Osteoblast (primary cell): ENCODE results near the gene DNAJC5. TPM values are rescaled to one million over a fixed set of nuclear protein-coding genes. Genes with fewer than 3 reads are reported as not detected.
A peak's percentile ranks its signal among the peaks of the same experiment; 100 is the strongest.

Experiments used
- DNase-seq: peaks from one replicate; pipeline ENCODE4 v3.0.0; 2011; ENCODE audit warnings: low spot score, mixed read lengths; ENCODE audit not compliant: insufficient read length; ENCODE audit errors: missing footprints
- H2AFZ ChIP-seq: 2 replicates; pipeline ENCODE4 v1.6.0; 2011; ENCODE audit warnings: mild to moderate bottlenecking, low read length
- H3K27ac ChIP-seq: 2 replicates; pipeline ENCODE4 v1.5.1; 2011; ENCODE audit warnings: mild to moderate bottlenecking, low read depth, low read length, moderate library complexity
- H3K27me3 ChIP-seq: 2 replicates; pipeline ENCODE4 v1.6.0; 2012; ENCODE audit warnings: mild to moderate bottlenecking, control low read depth, inconsistent platforms, low read length, moderate library complexity; ENCODE audit not compliant: insufficient read depth
- H3K36me3 ChIP-seq: 2 replicates; pipeline ENCODE4 v1.5.1; 2011; ENCODE audit warnings: mild to moderate bottlenecking, low read length, control low read depth, moderate library complexity; ENCODE audit not compliant: insufficient read depth
- H3K4me1 ChIP-seq: 2 replicates; pipeline ENCODE4 v1.5.1; 2011; ENCODE audit warnings: mild to moderate bottlenecking, low read length, control low read depth, moderate library complexity; ENCODE audit not compliant: insufficient read depth
- H3K4me2 ChIP-seq: 2 replicates; pipeline ENCODE4 v1.6.0; 2011; ENCODE audit warnings: mild to moderate bottlenecking, low read length; ENCODE audit not compliant: insufficient read depth
- H3K4me3 ChIP-seq: fragments of 200-600 bp; sonication (generic); 3 replicates; pipeline ENCODE4 v1.5.1; 2012; ENCODE audit warnings: mild to moderate bottlenecking, low read length, inconsistent platforms; ENCODE audit not compliant: insufficient read depth
- H3K79me2 ChIP-seq: 2 replicates; pipeline ENCODE4 v1.6.0; 2012; ENCODE audit warnings: mild to moderate bottlenecking, low read length, control low read depth, inconsistent platforms; ENCODE audit not compliant: insufficient read depth
- H3K9me3 ChIP-seq: 2 replicates; pipeline ENCODE4 v1.5.1; 2011; ENCODE audit warnings: low read depth, low read length, control low read depth
- H4K20me1 ChIP-seq: 2 replicates; pipeline ENCODE4 v1.6.0; 2012; ENCODE audit warnings: mild to moderate bottlenecking, low read length, control low read depth; ENCODE audit not compliant: insufficient read depth
- total RNA-seq: library from RNA; depleted of rRNA; stranded (reverse); fragments of >200 nt; gene quantifications from 2 replicates; pipeline ENCODE4 v1.2.3, GENCODE V29; 2012
- TF ChIP-seq, protein P1 (sequence below): IDR thresholded peaks from 2 replicates; pipeline ENCODE4 v1.5.1; 2011; ENCODE audit warnings: mild to moderate bottlenecking, low read depth, low read length, moderate library complexity; ENCODE audit errors: extremely low read depth

The DNAJC5 gene
- total RNA-seq, 1 donor: 53.9 TPM

GRCh38 chr20:63903796-63904561 lies 9.1 kb downstream of the DNAJC5 start:
- no peaks in the 10 kb centered on the region for H3K27me3 ChIP-seq
- no peak overlapping the region for H3K27ac ChIP-seq
- no peak overlapping the region for H3K4me3 ChIP-seq
- H2AFZ ChIP-seq: no peak overlapping the region
- no peak overlapping the region for H3K4me2 ChIP-seq
- peaks cover 74% of the 10 kb centered on the region for H4K20me1 ChIP-seq
- peak; percentile 3 for DNase-seq
- H3K79me2 ChIP-seq: peaks cover 96% of the 10 kb centered on the region
- H3K4me1 ChIP-seq: no peaks in the 10 kb centered on the region
- TF ChIP-seq, protein P1, sequence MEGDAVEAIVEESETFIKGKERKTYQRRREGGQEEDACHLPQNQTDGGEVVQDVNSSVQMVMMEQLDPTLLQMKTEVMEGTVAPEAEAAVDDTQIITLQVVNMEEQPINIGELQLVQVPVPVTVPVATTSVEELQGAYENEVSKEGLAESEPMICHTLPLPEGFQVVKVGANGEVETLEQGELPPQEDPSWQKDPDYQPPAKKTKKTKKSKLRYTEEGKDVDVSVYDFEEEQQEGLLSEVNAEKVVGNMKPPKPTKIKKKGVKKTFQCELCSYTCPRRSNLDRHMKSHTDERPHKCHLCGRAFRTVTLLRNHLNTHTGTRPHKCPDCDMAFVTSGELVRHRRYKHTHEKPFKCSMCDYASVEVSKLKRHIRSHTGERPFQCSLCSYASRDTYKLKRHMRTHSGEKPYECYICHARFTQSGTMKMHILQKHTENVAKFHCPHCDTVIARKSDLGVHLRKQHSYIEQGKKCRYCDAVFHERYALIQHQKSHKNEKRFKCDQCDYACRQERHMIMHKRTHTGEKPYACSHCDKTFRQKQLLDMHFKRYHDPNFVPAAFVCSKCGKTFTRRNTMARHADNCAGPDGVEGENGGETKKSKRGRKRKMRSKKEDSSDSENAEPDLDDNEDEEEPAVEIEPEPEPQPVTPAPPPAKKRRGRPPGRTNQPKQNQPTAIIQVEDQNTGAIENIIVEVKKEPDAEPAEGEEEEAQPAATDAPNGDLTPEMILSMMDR: no peak
- H3K9me3 ChIP-seq: no peaks in the 10 kb centered on the region
- H3K36me3 ChIP-seq: peaks cover 13% of the 10 kb centered on the region

GRCh38 chr20:63908008-63908682 lies 13.2 kb downstream of the DNAJC5 start:
- Histone ChIP-seq H3K9me3 (no peaks in the 10 kb centered on the region), H4K20me1 (peaks cover 79% of the 10 kb centered on the region), H3K36me3 (peaks cover 13% of the 10 kb centered on the region)

DNA sequence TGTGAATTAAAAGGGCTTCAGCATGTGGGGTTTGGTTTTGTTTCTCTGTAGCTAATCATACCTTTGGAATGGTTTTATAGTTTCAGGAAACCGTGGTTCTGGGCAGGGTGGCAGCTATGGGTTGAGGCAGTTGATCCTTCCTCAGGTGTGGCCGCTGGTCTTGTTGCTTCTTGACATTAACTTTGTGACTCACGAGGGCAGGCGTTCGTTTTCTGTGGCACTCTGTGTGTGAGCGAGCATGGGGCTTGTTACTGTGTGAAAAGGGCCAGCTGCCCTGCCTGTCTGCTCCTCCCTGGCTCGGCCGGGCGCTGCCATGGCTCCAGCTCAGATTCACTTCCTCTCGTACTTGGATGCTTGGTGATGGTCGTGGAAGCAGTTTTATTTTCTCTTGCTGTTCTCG lies 16.2 kb downstream of the DNAJC5 start:
- TF ChIP-seq, protein P1: no peak
- no peak overlapping the region for H2AFZ ChIP-seq
- peak overlapping the region; percentile 51 for H3K27ac ChIP-seq
- H3K4me3 ChIP-seq: no peak overlapping the region
- peaks cover 83% of the 10 kb centered on the region for H4K20me1 ChIP-seq
- peak; percentile 88 for DNase-seq
- peak overlapping the region; percentile 57 for H3K4me2 ChIP-seq
- peaks cover 99% of the 10 kb centered on the region for H3K79me2 ChIP-seq
- peaks cover 7% of the 10 kb centered on the region for H3K36me3 ChIP-seq
- no peaks in the 10 kb centered on the region for H3K9me3 ChIP-seq
- H3K4me1 ChIP-seq: peaks cover 7% of the 10 kb centered on the region
- H3K27me3 ChIP-seq: no peaks in the 10 kb centered on the region

More at GRCh38 chr20:63908008-63908682, 13.2 kb downstream of the DNAJC5 start:
- no peak overlapping the region for H3K4me3 ChIP-seq
- TF ChIP-seq, protein P1: no peak
- no peak overlapping the region for H3K27ac ChIP-seq
- H3K79me2 ChIP-seq: peaks cover 98% of the 10 kb centered on the region
- peaks cover 7% of the 10 kb centered on the region for H3K4me1 ChIP-seq
- no peak overlapping the region for H3K4me2 ChIP-seq
- peak; percentile 48 for DNase-seq
- no peak overlapping the region for H2AFZ ChIP-seq
- no peaks in the 10 kb centered on the region for H3K27me3 ChIP-seq

- peaks cover 2% of the 10 kb centered on the region for H3K36me3 ChIP-seq
- no peak overlapping the region for H3K27ac ChIP-seq
- no peak overlapping the region for H3K4me3 ChIP-seq
- H3K4me1 ChIP-seq: peaks cover 7% of the 10 kb centered on the region
- TF ChIP-seq, protein P1: no peak
- H3K27me3 ChIP-seq: no peaks in the 10 kb centered on the region
- H3K9me3 ChIP-seq: no peaks in the 10 kb centered on the region
- H4K20me1 ChIP-seq: peaks cover 61% of the 10 kb centered on the region
- peaks cover 98% of the 10 kb centered on the region for H3K79me2 ChIP-seq
- H2AFZ ChIP-seq: no peak overlapping the region
- no peak for DNase-seq
- no peak overlapping the region for H3K4me2 ChIP-seq
Observed at GRCh38 chr20:63913768-63914167, 18.8 kb downstream of the DNAJC5 start.
